ENCODE results near the gene AGPS. TPM values are rescaled to one million over a fixed set of nuclear protein-coding genes. Genes with fewer than 3 reads are reported as not detected.

The AGPS gene
- total RNA-seq, 1 donor from 2014 or later, result 44.8 TPM

- Histone ChIP-seq H3K4me3 (no peak overlapping the region), H3K4me1 (no peaks in the 10 kb centered on the region), H3K27ac (no peak overlapping the region), H3K9me3 (no peaks in the 10 kb centered on the region), H3K27me3 (no peaks in the 10 kb centered on the region), H3K36me3 (peaks cover 12% of the 10 kb centered on the region)
- DNase-seq (no peak), ATAC-seq (no peak)
- intact Hi-C loops (cut with DNase I), result no loop called here
- TF ChIP-seq, protein P1, sequence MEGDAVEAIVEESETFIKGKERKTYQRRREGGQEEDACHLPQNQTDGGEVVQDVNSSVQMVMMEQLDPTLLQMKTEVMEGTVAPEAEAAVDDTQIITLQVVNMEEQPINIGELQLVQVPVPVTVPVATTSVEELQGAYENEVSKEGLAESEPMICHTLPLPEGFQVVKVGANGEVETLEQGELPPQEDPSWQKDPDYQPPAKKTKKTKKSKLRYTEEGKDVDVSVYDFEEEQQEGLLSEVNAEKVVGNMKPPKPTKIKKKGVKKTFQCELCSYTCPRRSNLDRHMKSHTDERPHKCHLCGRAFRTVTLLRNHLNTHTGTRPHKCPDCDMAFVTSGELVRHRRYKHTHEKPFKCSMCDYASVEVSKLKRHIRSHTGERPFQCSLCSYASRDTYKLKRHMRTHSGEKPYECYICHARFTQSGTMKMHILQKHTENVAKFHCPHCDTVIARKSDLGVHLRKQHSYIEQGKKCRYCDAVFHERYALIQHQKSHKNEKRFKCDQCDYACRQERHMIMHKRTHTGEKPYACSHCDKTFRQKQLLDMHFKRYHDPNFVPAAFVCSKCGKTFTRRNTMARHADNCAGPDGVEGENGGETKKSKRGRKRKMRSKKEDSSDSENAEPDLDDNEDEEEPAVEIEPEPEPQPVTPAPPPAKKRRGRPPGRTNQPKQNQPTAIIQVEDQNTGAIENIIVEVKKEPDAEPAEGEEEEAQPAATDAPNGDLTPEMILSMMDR (IDR thresholded peaks at IDR 0.05), result no peak
Measured at GRCh38 chr2:177537213-177537612, 144.6 kb downstream of the AGPS start.

- no peaks in the 10 kb centered on the region for H3K9me3 ChIP-seq
- TF ChIP-seq, protein P1 (IDR thresholded peaks at IDR 0.05), result no peak
- H3K4me3 ChIP-seq, result no peak overlapping the region
- no peaks in the 10 kb centered on the region for H3K4me1 ChIP-seq
- peaks cover 12% of the 10 kb centered on the region for H3K36me3 ChIP-seq
- DNase-seq (no peak), ATAC-seq (no peak)
- H3K27ac ChIP-seq, result no peak overlapping the region
- no peaks in the 10 kb centered on the region for H3K27me3 ChIP-seq
- intact Hi-C loops (cut with DNase I), result no loop called here
Measured at GRCh38 chr2:177537636-177538035, 145.1 kb downstream of the AGPS start.

DNA sequence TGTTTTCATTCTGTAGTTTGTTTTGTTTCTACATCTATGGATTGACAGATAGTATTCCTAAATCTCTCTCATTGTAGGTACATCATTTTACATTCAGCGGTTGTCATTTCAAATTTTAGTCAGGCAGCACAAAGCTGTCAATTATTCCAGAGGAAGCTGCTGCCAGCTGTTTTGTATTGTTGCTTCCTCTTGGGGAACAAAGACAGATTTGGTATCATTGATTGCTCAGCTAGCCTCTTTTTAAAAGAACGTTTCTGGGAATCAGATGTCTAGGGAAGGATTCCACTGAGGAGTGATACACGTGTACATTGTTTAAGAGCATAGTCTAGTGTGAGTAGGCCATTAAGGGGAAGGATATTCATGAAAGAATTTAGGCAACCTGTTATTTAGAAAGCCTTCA is 145.8 kb downstream of the AGPS start:
- TF ChIP-seq, protein P1 (IDR thresholded peaks at IDR 0.05), result no peak
- H3K27me3 ChIP-seq, result no peaks in the 10 kb centered on the region
- no peak for ATAC-seq
- H3K36me3 ChIP-seq, result peaks cover 12% of the 10 kb centered on the region
- no peaks in the 10 kb centered on the region for H3K4me1 ChIP-seq
- H3K4me3 ChIP-seq, result no peak overlapping the region
- no peaks in the 10 kb centered on the region for H3K9me3 ChIP-seq
- DNase-seq, result no peak
- intact Hi-C loops (cut with DNase I), result no loop called here
- H3K27ac ChIP-seq, result no peak overlapping the region

- Histone ChIP-seq H3K27ac (no peak overlapping the region), H3K9me3 (no peaks in the 10 kb centered on the region), H3K4me1 (no peaks in the 10 kb centered on the region), H3K27me3 (no peaks in the 10 kb centered on the region), H3K36me3 (peaks cover 12% of the 10 kb centered on the region), H3K4me3 (no peak overlapping the region)
- intact Hi-C loops (cut with DNase I), result no loop called here
- TF ChIP-seq, protein P1 (IDR thresholded peaks at IDR 0.05), result no peak
- DNase-seq (no peak), ATAC-seq (no peak)
Measured at GRCh38 chr2:177540283-177540682, 147.7 kb downstream of the AGPS start.

GRCh38 chr2:177541258-177541991 is 148.9 kb downstream of the AGPS start:
- no peak overlapping the region for H3K4me3 ChIP-seq
- intact Hi-C loops (cut with DNase I), result no loop called here
- DNase-seq (no peak), ATAC-seq (no peak)
- H3K27me3 ChIP-seq, result no peaks in the 10 kb centered on the region
- no peaks in the 10 kb centered on the region for H3K4me1 ChIP-seq
- H3K36me3 ChIP-seq, result peaks cover 12% of the 10 kb centered on the region
- H3K9me3 ChIP-seq, result no peaks in the 10 kb centered on the region
- H3K27ac ChIP-seq, result no peak overlapping the region
- TF ChIP-seq, protein P1 (IDR thresholded peaks at IDR 0.05), result no peak

All from upper lobe of right lung (tissue), 1 donor.